ENCODE results near the gene PITX1. TPM values are rescaled to one million over a fixed set of nuclear protein-coding genes. Genes with fewer than 3 reads are reported as not detected.

Gene PITX1
- total and polyA plus RNA-seq, 4 donors: 0.02 TPM; not detected in 3

DNA sequence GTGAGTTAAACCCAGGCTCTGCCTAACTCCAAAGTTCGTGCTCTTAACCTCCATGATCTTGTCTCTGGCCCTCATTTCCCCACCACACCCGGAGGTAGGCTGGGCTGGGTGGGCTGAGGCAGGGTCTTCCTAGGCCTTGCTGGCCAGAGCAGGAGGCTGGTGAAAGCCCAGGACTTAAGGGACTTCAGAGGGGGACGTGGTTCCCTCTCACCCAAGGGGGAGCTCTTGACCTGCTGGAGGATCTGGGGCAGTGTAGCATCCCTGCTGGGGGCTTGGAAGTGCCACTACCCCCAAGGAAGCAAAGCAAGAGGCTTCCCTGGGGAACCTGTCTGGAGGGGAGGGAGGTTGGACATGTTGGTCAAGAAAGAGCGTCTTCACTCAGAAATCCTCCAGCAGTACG is 14.7 kb downstream of the PITX1 start:
- Histone ChIP-seq H3K4me1 (ENCODE audit: control insufficient read depth in 4 of 4, insufficient read depth in 4 of 4, low read length in 3 of 4) (peaks cover 2 to 7% (median 6%) of the 10 kb centered on the region in 4 donors), H3K4me3 (ENCODE audit: low read depth in 1 of 3, low read length in 3 of 3) (no peak overlapping the region), H3K9ac (ENCODE audit: low read depth in 1 of 2, low read length in 2 of 2) (no peak overlapping the region), H3K27me3 (ENCODE audit: control insufficient read depth in 4 of 4, insufficient read depth in 4 of 4, low read length in 3 of 4) (peaks cover 0 to 3% (median 0%) of the 10 kb centered on the region in 4 donors), H3K9me3 (ENCODE audit: control insufficient read depth in 4 of 4, low read length in 3 of 4) (no peaks in the 10 kb centered on the region), H3K27ac (ENCODE audit: low read depth in 1 of 2, low read length in 2 of 2) (no peak overlapping the region), H3K36me3 (ENCODE audit: control insufficient read depth in 4 of 4, insufficient read depth in 3 of 4, low read depth in 1 of 4, low read length in 3 of 4) (no peaks in the 10 kb centered on the region)
- TF ChIP-seq TAF1 (conservative IDR thresholded peaks at IDR 0.05): no peak
- TF ChIP-seq NR2F2 (IDR thresholded peaks at IDR 0.05): no peak
- no peak for TF ChIP-seq FOXA2 (IDR thresholded peaks at IDR 0.05)
- TF ChIP-seq, protein P1, sequence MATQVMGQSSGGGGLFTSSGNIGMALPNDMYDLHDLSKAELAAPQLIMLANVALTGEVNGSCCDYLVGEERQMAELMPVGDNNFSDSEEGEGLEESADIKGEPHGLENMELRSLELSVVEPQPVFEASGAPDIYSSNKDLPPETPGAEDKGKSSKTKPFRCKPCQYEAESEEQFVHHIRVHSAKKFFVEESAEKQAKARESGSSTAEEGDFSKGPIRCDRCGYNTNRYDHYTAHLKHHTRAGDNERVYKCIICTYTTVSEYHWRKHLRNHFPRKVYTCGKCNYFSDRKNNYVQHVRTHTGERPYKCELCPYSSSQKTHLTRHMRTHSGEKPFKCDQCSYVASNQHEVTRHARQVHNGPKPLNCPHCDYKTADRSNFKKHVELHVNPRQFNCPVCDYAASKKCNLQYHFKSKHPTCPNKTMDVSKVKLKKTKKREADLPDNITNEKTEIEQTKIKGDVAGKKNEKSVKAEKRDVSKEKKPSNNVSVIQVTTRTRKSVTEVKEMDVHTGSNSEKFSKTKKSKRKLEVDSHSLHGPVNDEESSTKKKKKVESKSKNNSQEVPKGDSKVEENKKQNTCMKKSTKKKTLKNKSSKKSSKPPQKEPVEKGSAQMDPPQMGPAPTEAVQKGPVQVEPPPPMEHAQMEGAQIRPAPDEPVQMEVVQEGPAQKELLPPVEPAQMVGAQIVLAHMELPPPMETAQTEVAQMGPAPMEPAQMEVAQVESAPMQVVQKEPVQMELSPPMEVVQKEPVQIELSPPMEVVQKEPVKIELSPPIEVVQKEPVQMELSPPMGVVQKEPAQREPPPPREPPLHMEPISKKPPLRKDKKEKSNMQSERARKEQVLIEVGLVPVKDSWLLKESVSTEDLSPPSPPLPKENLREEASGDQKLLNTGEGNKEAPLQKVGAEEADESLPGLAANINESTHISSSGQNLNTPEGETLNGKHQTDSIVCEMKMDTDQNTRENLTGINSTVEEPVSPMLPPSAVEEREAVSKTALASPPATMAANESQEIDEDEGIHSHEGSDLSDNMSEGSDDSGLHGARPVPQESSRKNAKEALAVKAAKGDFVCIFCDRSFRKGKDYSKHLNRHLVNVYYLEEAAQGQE (IDR thresholded peaks at IDR 0.05): no peak
- TF ChIP-seq GABPA (IDR thresholded peaks at IDR 0.05 in 1 of 2, conservative IDR thresholded peaks at IDR 0.05 in 1 of 2): no peak
- TF ChIP-seq FOXA1 (IDR thresholded peaks at IDR 0.05): no peak
- TF ChIP-seq HNF4G (IDR thresholded peaks at IDR 0.05): no peak
- TF ChIP-seq JUND (IDR thresholded peaks at IDR 0.05): no peak
- no peak for TF ChIP-seq SP1 (IDR thresholded peaks at IDR 0.05)
- TF ChIP-seq MAX (IDR thresholded peaks at IDR 0.05): no peak
- no peak for TF ChIP-seq RXRA (IDR thresholded peaks at IDR 0.05)
- TF ChIP-seq YY1 (IDR thresholded peaks at IDR 0.05): no peak
- no peak for TF ChIP-seq ZBTB33 (IDR thresholded peaks at IDR 0.05)
- WGBS: 92% methylated on average over 5 of the region's 5 CpGs
- no peak for DNase-seq (ENCODE audit: low spot score)

DNA sequence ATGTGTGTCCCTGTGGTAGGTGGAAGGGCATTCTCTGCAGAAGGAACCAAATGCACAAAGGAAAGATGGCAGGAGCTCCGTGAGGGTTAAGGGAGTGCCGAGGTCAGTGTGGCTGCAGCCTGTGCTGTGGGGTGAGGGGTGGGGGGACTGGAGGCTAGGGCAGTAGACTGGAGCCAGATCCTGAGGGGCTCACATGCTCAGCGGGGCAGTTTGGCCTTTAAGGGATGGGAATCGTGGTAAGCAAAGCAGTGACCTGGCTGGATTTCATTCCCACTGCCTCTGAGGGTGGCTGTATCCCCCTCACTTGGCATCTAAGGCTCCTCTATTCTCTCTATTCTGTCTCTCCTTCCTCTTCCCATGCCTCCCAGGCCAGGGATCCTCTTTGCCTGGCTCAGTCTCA is 15.6 kb downstream of the PITX1 start:
- Histone ChIP-seq H3K4me3 (ENCODE audit: low read depth in 1 of 3, low read length in 3 of 3) (no peak overlapping the region), H3K27me3 (ENCODE audit: control insufficient read depth in 4 of 4, insufficient read depth in 4 of 4, low read length in 3 of 4) (peaks cover 0 to 3% (median 0%) of the 10 kb centered on the region in 4 donors), H3K4me1 (ENCODE audit: control insufficient read depth in 4 of 4, insufficient read depth in 4 of 4, low read length in 3 of 4) (peaks cover 2 to 16% (median 12%) of the 10 kb centered on the region in 4 donors), H3K27ac (ENCODE audit: low read depth in 1 of 2, low read length in 2 of 2) (no peak overlapping the region), H3K9me3 (ENCODE audit: control insufficient read depth in 4 of 4, low read length in 3 of 4) (no peaks in the 10 kb centered on the region), H3K9ac (ENCODE audit: low read depth in 1 of 2, low read length in 2 of 2) (no peak overlapping the region), H3K36me3 (ENCODE audit: control insufficient read depth in 4 of 4, insufficient read depth in 3 of 4, low read depth in 1 of 4, low read length in 3 of 4) (no peaks in the 10 kb centered on the region)
- TF ChIP-seq CTCF (IDR thresholded peaks at IDR 0.05; ENCODE audit: low read depth, low read length, missing input control) (no peak), MAX (IDR thresholded peaks at IDR 0.05) (no peak), HNF4A (conservative IDR thresholded peaks at IDR 0.05) (no peak), RAD21 (IDR thresholded peaks at IDR 0.05) (no peak), GABPA (IDR thresholded peaks at IDR 0.05 in 1 of 2, conservative IDR thresholded peaks at IDR 0.05 in 1 of 2) (no peak), HNF4G (IDR thresholded peaks at IDR 0.05) (no peak), SP1 (IDR thresholded peaks at IDR 0.05) (no peak), NR2F2 (IDR thresholded peaks at IDR 0.05) (no peak), FOXA1 (IDR thresholded peaks at IDR 0.05) (no peak), ZBTB33 (IDR thresholded peaks at IDR 0.05) (no peak)
- 82% methylated on average over 4 of the region's 4 CpGs for WGBS
- no peak for DNase-seq (ENCODE audit: low spot score)

All from liver (tissue), 9 donors.